ENCODE results near the gene POU5F1. TPM values are rescaled to one million over a fixed set of nuclear protein-coding genes. Genes with fewer than 3 reads are reported as not detected.

POU5F1 gene
- polyA plus RNA-seq, 1 of the 3 experiments (the other 2 are of a cell fraction), result not detected

- TF ChIP-seq MXI1 (IDR thresholded peaks at IDR 0.05; ENCODE audit: low read depth, low read length) (peak; percentile 90), ELF1 (IDR thresholded peaks at IDR 0.05) (no peak; the same call in 1 of the 2 replicates), IRF3 (IDR thresholded peaks at IDR 0.05; ENCODE audit: low read depth, low read length) (peak; percentile 90), NFIC (IDR thresholded peaks at IDR 0.05; ENCODE audit: borderline replicate concordance) (no peak), TAF1 (IDR thresholded peaks at IDR 0.05; ENCODE audit: borderline replicate concordance, low read depth, low read length) (peak; percentile 72), POLR2AphosphoS5 (IDR thresholded peaks at IDR 0.05; ENCODE audit: low read depth, low read length) (peak; percentile 67; the same call in 1 of the 2 replicates), GABPA (IDR thresholded peaks at IDR 0.05; ENCODE audit: low read depth) (no peak; the same call in 1 of the 2 replicates), MAX (IDR thresholded peaks at IDR 0.05; ENCODE audit: low read depth) (peak; percentile 67), CHD2 (IDR thresholded peaks at IDR 0.05; ENCODE audit: low read length, partially characterized antibody) (peak; percentile 95), CTCF (IDR thresholded peaks at IDR 0.05) (no peak), GATA2 (CRISPR knock-in tag; IDR thresholded peaks at IDR 0.05) (no peak), EP300 (IDR thresholded peaks at IDR 0.05; ENCODE audit: borderline replicate concordance in 1 of 2, low read depth in 1 of 2, low read length in 1 of 2) (0 out of 4 replicates have a peak, but pooled peaks of 1 of the 2 experiments have one; percentile 9)
- TF ChIP-seq, protein P1, sequence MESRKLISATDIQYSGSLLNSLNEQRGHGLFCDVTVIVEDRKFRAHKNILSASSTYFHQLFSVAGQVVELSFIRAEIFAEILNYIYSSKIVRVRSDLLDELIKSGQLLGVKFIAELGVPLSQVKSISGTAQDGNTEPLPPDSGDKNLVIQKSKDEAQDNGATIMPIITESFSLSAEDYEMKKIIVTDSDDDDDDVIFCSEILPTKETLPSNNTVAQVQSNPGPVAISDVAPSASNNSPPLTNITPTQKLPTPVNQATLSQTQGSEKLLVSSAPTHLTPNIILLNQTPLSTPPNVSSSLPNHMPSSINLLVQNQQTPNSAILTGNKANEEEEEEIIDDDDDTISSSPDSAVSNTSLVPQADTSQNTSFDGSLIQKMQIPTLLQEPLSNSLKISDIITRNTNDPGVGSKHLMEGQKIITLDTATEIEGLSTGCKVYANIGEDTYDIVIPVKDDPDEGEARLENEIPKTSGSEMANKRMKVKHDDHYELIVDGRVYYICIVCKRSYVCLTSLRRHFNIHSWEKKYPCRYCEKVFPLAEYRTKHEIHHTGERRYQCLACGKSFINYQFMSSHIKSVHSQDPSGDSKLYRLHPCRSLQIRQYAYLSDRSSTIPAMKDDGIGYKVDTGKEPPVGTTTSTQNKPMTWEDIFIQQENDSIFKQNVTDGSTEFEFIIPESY (IDR thresholded peaks at IDR 0.05; ENCODE audit: borderline replicate concordance, low read depth), result no peak
Measured at GRCh38 chr6:31158140-31158862, 12.2 kb downstream of the POU5F1 start, which contains the start of gene TCF19 (continued).

DNA sequence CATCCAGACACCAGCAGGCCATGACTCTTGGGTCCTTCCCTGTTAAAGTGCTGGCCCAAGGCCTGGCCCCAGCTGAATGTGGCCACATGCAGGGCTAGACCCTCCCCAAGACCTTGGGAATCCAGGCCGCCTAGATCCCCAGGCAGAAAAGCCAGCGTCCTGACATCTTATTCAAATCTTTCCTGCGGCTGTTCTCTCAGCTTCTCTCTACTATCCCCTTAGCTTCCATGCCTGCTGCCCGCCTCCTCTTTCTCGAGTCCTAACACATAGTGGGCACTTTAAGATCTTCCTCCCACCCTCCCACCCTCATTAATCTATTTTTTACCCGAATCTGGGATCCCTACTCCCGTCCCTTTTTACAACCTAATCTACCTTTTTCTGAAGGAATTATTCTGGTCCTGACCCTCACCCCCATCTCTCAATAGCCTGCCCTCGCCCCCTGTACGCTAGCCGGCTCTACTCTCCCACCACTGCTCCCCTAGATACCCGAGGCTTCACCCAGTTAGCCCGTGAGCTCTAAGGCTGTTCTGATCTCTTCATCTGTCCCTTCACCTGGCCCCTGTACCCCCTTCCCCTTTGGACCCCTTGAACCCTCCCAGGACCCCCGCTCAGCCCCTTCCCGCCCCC, 12.9 kb downstream of the POU5F1 start, which contains the start of gene CCHCR1:
Gene CCHCR1 (minus strand): TSS at position 290 of the 627 bp plus-strand sequence. CDS start 202 bp downstream, at position 88.
- Histone ChIP-seq H4K20me1 (ENCODE audit: insufficient read depth) (no peaks in the 10 kb centered on the region), H3K36me3 (replicated peaks in 1 of 2; ENCODE audit: control insufficient read depth in 1 of 2, insufficient read depth in 2 of 2, low read length in 1 of 2) (peaks cover 0 to 2% of the 10 kb centered on the region in 2 experiments), H3K27me3 (ENCODE audit: insufficient read depth) (no peaks in the 10 kb centered on the region), H3F3A (replicated peaks; ENCODE audit: insufficient read depth) (no peaks in the 10 kb centered on the region), H3K9me2 (no peaks in the 10 kb centered on the region), H3K9me3 (no peaks in the 10 kb centered on the region), H3K4me2 (peak within 1 kb of the TSS; percentile 91), H3K79me2 (ENCODE audit: insufficient read depth) (peaks cover 9% of the 10 kb centered on the region), H3K4me3 (ENCODE audit: low read depth in 2 of 2, low read length in 1 of 2) (peak within 1 kb of the TSS; percentile 83 to 93), H3K27ac (ENCODE audit: low read depth in 2 of 2, low read length in 1 of 2) (peak within 1 kb of the TSS; percentile 28 to 44; a peak in 2 of 4 replicates), H3K9ac (peak within 1 kb of the TSS; percentile 72), H3K4me1 (ENCODE audit: control insufficient read depth in 1 of 2, insufficient read depth in 2 of 2, low read depth in 1 of 2, low read length in 1 of 2) (peaks cover 0 to 18% of the 10 kb centered on the region in 2 experiments; a peak in 1 of 4 replicates), H2AFZ (ENCODE audit: low read depth) (peak within 1 kb of the TSS; percentile 90)
- ChIA-PET POLR2A (no interaction called here), CTCF (interaction anchor here (1.4 to 2.0 kb wide), 4 partner anchors 19 to 209 kb away, joined by 3 to 6 read pairs (median 5); partner anchors contain the start of gene PSORS1C2)
- peak; percentile 45 for DNase-seq
- TF ChIP-seq GABPA (IDR thresholded peaks at IDR 0.05; ENCODE audit: low read depth) (no peak), CTCF (IDR thresholded peaks at IDR 0.05) (no peak), SIN3A (IDR thresholded peaks at IDR 0.05; ENCODE audit: borderline replicate concordance, low read depth, low read length) (no peak), MXI1 (IDR thresholded peaks at IDR 0.05; ENCODE audit: low read depth, low read length) (no peak), FOXJ3 (CRISPR knock-in tag; IDR thresholded peaks at IDR 0.05) (no peak), NFIC (IDR thresholded peaks at IDR 0.05; ENCODE audit: borderline replicate concordance) (no peak), SMC3 (IDR thresholded peaks at IDR 0.05; ENCODE audit: low read depth, low read length) (no peak), RAD21 (IDR thresholded peaks at IDR 0.05; ENCODE audit: low read length) (no peak)
- 11% methylated on average over 14 of the region's 14 CpGs for WGBS (ENCODE audit: low lambda C conversion rate)
